Measurements from ENCODE around the gene PRR30.

PRR30 gene

GRCh38 chr2:27134781-27135477, 4.3 kb downstream of the PRR30 start:
- Histone ChIP-seq H3K27me3 (ENCODE audit: insufficient read depth, low read depth, severe bottlenecking) (no peaks in the 10 kb centered on the region), H3K27ac (peak overlapping the region; percentile 51), H3K36me3 (peaks cover 28% of the 10 kb centered on the region), H3K4me3 (ENCODE audit: low read depth, low read length) (peak overlapping the region; percentile 72), H3K9me3 (ENCODE audit: severe bottlenecking) (no peaks in the 10 kb centered on the region)
- TF ChIP-seq CTCF (IDR thresholded peaks at IDR 0.05; ENCODE audit: low read depth, low read length), result no peak
- no peak for DNase-seq

- DNase-seq, result peak; percentile 100
- peak within 1 kb of the TSS; percentile 66 for H3K27ac ChIP-seq
Observed at GRCh38 chr2:27133905-27134780, 5.1 kb downstream of the PRR30 start, which contains the start of gene PREB. PREB (minus strand) TSS chr2:27134636; CDS start chr2:27134421, 215 bp downstream.

DNA sequence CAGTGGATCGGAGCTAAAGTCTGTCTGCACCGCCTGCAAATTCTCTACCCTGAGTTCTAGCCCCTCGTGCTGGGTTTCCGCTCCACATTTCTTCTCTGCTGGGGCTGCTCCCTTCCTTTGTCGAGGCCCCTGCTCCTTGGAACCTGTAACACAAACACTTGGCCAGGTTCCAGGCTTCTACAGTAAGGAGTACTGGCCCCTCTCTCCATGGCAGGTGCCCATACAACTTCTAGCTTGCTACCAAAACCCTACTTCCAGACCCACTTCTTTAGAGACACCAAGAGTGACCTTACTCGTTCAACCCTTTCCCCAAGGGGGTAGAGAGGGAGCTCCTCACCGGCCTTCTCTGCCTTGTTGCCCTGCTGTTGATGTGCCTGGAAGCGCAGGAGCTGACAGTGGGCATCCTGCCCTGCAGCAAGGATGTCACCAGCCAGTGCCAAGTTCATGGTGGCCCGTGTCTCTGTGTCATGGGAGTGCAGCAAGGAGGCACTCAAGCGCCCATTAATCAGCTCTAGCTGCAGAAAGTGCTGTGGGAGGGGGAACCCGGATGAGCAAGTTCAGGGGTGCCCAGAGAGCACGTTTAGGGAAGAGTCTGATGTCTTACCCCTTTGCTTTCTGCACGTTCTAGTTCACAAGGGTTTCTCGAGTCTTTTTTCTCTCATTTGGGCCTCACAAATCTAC, 5.9 kb downstream of the PRR30 start:
- H3K4me3 ChIP-seq (ENCODE audit: low read depth, low read length), result peak overlapping the region; percentile 72
- DNase-seq, result no peak
- no peaks in the 10 kb centered on the region for H3K27me3 ChIP-seq (ENCODE audit: insufficient read depth, low read depth, severe bottlenecking)
- no peaks in the 10 kb centered on the region for H3K9me3 ChIP-seq (ENCODE audit: severe bottlenecking)
- peaks cover 32% of the 10 kb centered on the region for H3K36me3 ChIP-seq
- TF ChIP-seq CTCF (IDR thresholded peaks at IDR 0.05; ENCODE audit: low read depth, low read length), result 0 out of 2 replicates have a peak, but pooled peaks have one; percentile 0
- H3K27ac ChIP-seq, result peak overlapping the region; percentile 66

More at GRCh38 chr2:27133905-27134780, 5.1 kb downstream of the PRR30 start, which contains the start of gene PREB:
- Histone ChIP-seq H3K27me3 (ENCODE audit: insufficient read depth, low read depth, severe bottlenecking) (no peaks in the 10 kb centered on the region), H3K36me3 (peaks cover 32% of the 10 kb centered on the region), H3K9me3 (ENCODE audit: severe bottlenecking) (no peaks in the 10 kb centered on the region), H3K4me3 (ENCODE audit: low read depth, low read length) (peak within 1 kb of the TSS; percentile 72)
- TF ChIP-seq CTCF (IDR thresholded peaks at IDR 0.05; ENCODE audit: low read depth, low read length), result peak; percentile 61

- no peak overlapping the region for H3K27ac ChIP-seq
- H3K36me3 ChIP-seq, result peaks cover 32% of the 10 kb centered on the region
- DNase-seq, result no peak
- no peaks in the 10 kb centered on the region for H3K9me3 ChIP-seq (ENCODE audit: severe bottlenecking)
- no peak for TF ChIP-seq CTCF (IDR thresholded peaks at IDR 0.05; ENCODE audit: low read depth, low read length)
- H3K27me3 ChIP-seq (ENCODE audit: insufficient read depth, low read depth, severe bottlenecking), result no peaks in the 10 kb centered on the region
- H3K4me3 ChIP-seq (ENCODE audit: low read depth, low read length), result no peak overlapping the region
Observed at GRCh38 chr2:27131429-27131828, 7.8 kb downstream of the PRR30 start.

- TF ChIP-seq CTCF (IDR thresholded peaks at IDR 0.05; ENCODE audit: low read depth, low read length), result no peak
- H3K4me3 ChIP-seq (ENCODE audit: low read depth, low read length), result no peak overlapping the region
- H3K9me3 ChIP-seq (ENCODE audit: severe bottlenecking), result no peaks in the 10 kb centered on the region
- H3K27ac ChIP-seq, result no peak overlapping the region
- no peaks in the 10 kb centered on the region for H3K27me3 ChIP-seq (ENCODE audit: insufficient read depth, low read depth, severe bottlenecking)
- DNase-seq, result no peak
- peaks cover 32% of the 10 kb centered on the region for H3K36me3 ChIP-seq
Observed at GRCh38 chr2:27130396-27130795, 8.8 kb downstream of the PRR30 start.

Measured in WERI-Rb-1 (cell line).